ENCODE results near the gene MBD2.

MBD2 gene

DNA sequence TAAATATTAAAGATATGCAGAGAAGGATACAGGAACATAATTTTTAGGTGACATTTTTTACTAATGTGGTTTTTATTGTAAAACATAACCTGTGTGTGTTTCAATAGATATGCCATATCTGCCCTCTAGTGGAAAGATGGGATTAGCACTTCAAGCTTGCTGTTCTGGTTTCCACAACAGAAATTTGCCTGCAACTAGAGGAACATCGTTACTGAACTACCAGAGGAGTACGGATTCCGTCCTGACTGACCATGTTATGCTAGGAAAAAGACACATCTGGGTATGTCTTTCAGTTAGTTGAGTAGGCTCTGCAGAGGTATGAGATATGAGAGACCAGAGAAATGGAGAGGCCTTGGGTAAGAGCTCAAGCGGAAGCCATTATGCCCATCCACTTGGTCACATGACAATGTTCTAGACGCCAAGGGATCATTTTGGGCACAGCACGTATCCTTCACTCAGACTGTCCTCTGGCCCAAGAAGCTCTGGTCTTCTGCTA lies 104.9 kb downstream of the MBD2 start:
- TF ChIP-seq, protein P1, sequence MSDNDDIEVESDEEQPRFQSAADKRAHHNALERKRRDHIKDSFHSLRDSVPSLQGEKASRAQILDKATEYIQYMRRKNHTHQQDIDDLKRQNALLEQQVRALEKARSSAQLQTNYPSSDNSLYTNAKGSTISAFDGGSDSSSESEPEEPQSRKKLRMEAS (IDR thresholded peaks at IDR 0.05; ENCODE audit: low read depth, low read length): no peak
- peak; percentile 75 for TF ChIP-seq CTCF (IDR thresholded peaks at IDR 0.05; ENCODE audit: low read depth, low read length)
- no peak overlapping the region for H3K4me3 ChIP-seq (ENCODE audit: low read depth, low read length)
- peak; percentile 59 for DNase-seq (ENCODE audit: low read depth)

DNA sequence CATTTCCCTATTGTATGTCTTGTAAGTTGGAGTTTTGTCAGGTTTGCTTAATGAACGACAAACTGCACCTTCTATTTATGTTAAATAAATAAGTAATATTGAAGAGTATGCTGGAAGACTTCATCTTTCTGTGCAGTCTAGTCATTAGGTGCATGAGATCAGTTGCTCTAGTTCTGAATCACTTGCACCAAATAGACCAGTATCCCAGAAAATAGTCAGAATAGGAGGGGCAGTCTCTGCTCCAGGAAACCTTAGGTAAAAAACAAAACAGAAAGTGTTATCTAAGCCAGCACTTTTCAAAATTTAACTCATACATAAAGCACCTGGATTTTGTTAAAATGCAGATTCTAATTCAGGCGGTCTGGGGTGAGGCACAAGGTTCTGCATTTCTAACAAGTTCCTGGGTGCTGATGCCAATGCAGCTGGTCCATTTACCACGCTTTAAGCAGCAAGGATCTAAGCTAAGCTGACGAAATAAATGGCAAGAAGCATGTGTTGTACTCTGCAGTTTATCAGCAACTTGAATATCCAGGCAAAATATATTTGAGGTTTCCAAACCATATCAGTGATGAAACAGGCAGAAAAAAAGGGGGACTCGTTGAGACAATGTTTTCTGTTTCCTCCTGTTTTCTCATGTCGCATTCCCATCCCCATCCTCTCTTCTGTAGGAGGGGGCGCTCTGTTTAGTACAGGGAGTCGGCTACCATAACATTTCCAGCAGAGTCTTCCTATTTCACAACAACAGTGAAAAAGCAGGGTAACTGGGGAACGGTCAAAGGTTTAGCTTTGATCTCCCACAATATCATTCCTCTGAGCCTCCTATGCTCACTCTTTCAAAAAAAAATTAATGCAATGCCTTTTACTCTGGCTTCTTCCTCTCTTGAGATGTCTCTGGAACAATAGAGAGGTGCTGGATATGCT lies 106.4 kb downstream of the MBD2 start:
- no peak overlapping the region for H3K4me3 ChIP-seq (ENCODE audit: low read depth, low read length)
- TF ChIP-seq, protein P1 (IDR thresholded peaks at IDR 0.05; ENCODE audit: low read depth, low read length): no peak
- no peak for TF ChIP-seq POLR2A (IDR thresholded peaks at IDR 0.05; ENCODE audit: extremely low read depth, insufficient read length)
- TF ChIP-seq MYC (IDR thresholded peaks at IDR 0.05; ENCODE audit: low read depth, low read length): no peak
- no peak for TF ChIP-seq CTCF (IDR thresholded peaks at IDR 0.05; ENCODE audit: low read depth, low read length)
- no peak for DNase-seq (ENCODE audit: low read depth)

- H3K4me3 ChIP-seq (ENCODE audit: low read depth, low read length): no peak overlapping the region
- TF ChIP-seq, protein P1 (IDR thresholded peaks at IDR 0.05; ENCODE audit: low read depth, low read length): no peak
- TF ChIP-seq CTCF (IDR thresholded peaks at IDR 0.05; ENCODE audit: low read depth, low read length): no peak
- no peak for TF ChIP-seq POLR2A (IDR thresholded peaks at IDR 0.05; ENCODE audit: extremely low read depth, insufficient read length)
- no peak for TF ChIP-seq MYC (IDR thresholded peaks at IDR 0.05; ENCODE audit: low read depth, low read length)
- DNase-seq (ENCODE audit: low read depth): no peak
Observed at GRCh38 chr18:54116541-54117257, 107.8 kb downstream of the MBD2 start.

GRCh38 chr18:54112356-54112755 lies 112.1 kb downstream of the MBD2 start:
- TF ChIP-seq POLR2A (IDR thresholded peaks at IDR 0.05; ENCODE audit: extremely low read depth, insufficient read length): no peak
- no peak for TF ChIP-seq MYC (IDR thresholded peaks at IDR 0.05; ENCODE audit: low read depth, low read length)
- TF ChIP-seq CTCF (IDR thresholded peaks at IDR 0.05; ENCODE audit: low read depth, low read length): no peak
- TF ChIP-seq, protein P1 (IDR thresholded peaks at IDR 0.05; ENCODE audit: low read depth, low read length): no peak
- no peak overlapping the region for H3K4me3 ChIP-seq (ENCODE audit: low read depth, low read length)
- DNase-seq (ENCODE audit: low read depth): no peak

- no peak overlapping the region for H3K4me3 ChIP-seq (ENCODE audit: low read depth, low read length)
- TF ChIP-seq CTCF (IDR thresholded peaks at IDR 0.05; ENCODE audit: low read depth, low read length) (no peak), POLR2A (IDR thresholded peaks at IDR 0.05; ENCODE audit: extremely low read depth, insufficient read length) (no peak), MYC (IDR thresholded peaks at IDR 0.05; ENCODE audit: low read depth, low read length) (no peak)
- TF ChIP-seq, protein P1 (IDR thresholded peaks at IDR 0.05; ENCODE audit: low read depth, low read length): no peak
- DNase-seq (ENCODE audit: low read depth): no peak
Observed at GRCh38 chr18:54109131-54109683, 115.3 kb downstream of the MBD2 start.

Data from NB4 (cell line).